ENCODE results near the gene IRAG1.

- TF ChIP-seq POLR2AphosphoS5 (IDR thresholded peaks at IDR 0.05; ENCODE audit: low read depth) (no peak), CTCF (conservative IDR thresholded peaks at IDR 0.05; ENCODE audit: low read depth in 2 of 2) (no peak), EZH2phosphoT487 (IDR thresholded peaks at IDR 0.05; ENCODE audit: unreplicated experiment) (no peak), EZH2 (IDR thresholded peaks at IDR 0.05; ENCODE audit: low read depth, unreplicated experiment) (no peak), CREB1 (CRISPR knock-in tag; IDR thresholded peaks at IDR 0.05; ENCODE audit: low read depth) (no peak), JUNB (IDR thresholded peaks at IDR 0.05; ENCODE audit: unreplicated experiment) (no peak), REST (IDR thresholded peaks at IDR 0.05; ENCODE audit: unreplicated experiment) (no peak), NANOG (IDR thresholded peaks at IDR 0.05; ENCODE audit: borderline replicate concordance) (no peak), STAT1 (IDR thresholded peaks at IDR 0.05; ENCODE audit: unreplicated experiment) (no peak), ZNF331 (CRISPR knock-in tag; IDR thresholded peaks at IDR 0.05; ENCODE audit: low read depth) (no peak), ZNF114 (CRISPR knock-in tag; IDR thresholded peaks at IDR 0.05) (no peak), ETS1 (IDR thresholded peaks at IDR 0.05) (no peak)
Observed at GRCh38 chr11:10722307-10722706, 28.8 kb upstream of the IRAG1 start.
